HG02610 (cell line): ENCODE measurements around the gene CBLIF.
"Not testable (repeated sequence)": the region's sequence is repeated elsewhere in the genome, so short reads cannot be mapped to it uniquely, and the experiment has no call there.

Source experiments
- ATAC-seq: cut with Tn5 transposase; IDR thresholded peaks from one replicate; pipeline ENCODE4 v1.9.1; 2021; ENCODE audit warnings: mild to moderate bottlenecking, moderate library complexity; ENCODE audit not compliant: unreplicated experiment

Gene CBLIF

GRCh38 chr11:59845399-59845798, at the start of gene CBLIF:
TSS of gene CBLIF (minus strand) at chr11:59845499. CDS start at chr11:59845453, 46 bp downstream.
- no peak for ATAC-seq

- ATAC-seq = no peak
Measured at GRCh38 chr11:59894616-59895015, 49.3 kb upstream of the CBLIF start.

DNA sequence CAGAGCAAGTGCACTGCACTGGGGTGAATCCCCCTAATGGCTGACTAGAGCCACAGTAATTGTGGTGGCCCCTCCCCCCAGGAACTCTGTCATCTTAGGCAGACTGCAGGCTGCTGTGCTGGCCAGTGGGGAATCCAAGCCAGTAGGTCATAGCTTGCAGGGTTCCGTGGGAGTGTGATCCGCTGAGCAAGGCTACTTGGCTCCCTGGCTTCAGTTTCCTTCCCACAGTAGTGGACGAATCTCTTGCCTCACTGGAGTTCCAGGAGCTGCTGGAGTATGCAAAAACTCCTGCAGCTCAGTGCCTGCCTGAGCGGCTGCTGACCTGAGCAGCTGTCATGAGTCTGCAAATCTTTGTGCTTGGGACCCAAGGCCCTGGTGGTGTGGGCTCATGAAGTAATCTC, 46.5 kb upstream of the CBLIF start:
- no peak for ATAC-seq

DNA sequence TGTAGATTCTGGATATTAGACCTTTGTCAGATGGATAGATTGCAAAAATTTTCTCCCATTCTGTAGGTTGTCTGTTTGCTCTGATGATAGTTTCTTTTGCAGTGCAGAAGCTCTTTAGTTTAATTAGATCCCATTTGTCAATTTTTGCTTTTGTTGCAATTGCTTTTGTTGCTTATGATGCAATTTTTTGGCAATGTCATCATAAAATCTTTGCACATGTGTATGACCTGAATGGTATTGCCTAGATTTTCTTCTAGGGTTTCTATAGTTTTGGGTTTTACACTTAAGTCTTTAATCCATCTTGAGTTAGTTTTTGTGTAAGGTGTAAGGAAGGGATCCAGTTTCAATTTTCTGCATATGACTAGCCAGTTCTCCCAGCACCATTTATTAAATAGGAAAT, 41.9 kb upstream of the CBLIF start:
- not testable (repeated sequence) for ATAC-seq

DNA sequence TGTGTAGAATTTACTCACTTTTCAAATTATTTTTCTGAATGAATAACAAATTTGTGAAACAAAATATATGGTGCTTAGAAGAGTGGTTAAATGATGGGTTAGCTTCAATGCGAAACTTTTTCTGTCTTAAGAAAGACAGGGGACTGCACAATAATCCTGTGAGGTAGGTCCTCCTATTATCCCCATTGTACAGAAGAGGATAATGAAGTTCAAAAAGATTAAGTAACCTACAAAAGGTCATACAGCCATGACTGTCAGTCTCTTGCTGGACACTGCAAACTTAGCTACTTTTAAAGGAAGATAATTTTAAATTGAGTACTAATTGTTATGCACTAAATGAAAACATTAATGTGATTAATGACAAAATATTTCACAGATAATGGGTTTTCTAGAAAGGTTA, 38.3 kb upstream of the CBLIF start:
- no peak for ATAC-seq

DNA sequence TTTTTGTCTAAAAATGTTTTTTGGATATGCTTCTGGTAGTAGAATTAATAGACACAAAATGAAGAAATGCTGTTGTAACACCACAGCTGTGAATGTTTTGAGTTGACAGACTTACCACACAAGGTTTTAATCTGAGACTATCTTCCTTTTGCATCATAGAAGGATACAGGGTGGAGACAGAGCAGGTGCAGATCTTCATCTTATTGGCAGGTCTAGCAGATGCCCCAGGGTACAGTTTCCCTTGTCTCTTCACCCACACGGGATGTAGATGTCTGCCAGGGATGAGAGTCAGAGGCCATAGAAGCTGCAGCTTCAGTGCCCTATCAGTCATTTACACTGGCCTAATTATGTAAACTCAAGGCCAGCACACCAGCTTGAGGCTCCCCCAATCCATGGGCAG, 34.3 kb upstream of the CBLIF start:
- ATAC-seq = no peak

- no peak for ATAC-seq
Measured at GRCh38 chr11:59878575-59878974, 33.3 kb upstream of the CBLIF start, which contains the start of gene OOSP3. TSS of gene OOSP3 (plus strand) at chr11:59878782. CDS start at chr11:59878809, 27 bp downstream.

DNA sequence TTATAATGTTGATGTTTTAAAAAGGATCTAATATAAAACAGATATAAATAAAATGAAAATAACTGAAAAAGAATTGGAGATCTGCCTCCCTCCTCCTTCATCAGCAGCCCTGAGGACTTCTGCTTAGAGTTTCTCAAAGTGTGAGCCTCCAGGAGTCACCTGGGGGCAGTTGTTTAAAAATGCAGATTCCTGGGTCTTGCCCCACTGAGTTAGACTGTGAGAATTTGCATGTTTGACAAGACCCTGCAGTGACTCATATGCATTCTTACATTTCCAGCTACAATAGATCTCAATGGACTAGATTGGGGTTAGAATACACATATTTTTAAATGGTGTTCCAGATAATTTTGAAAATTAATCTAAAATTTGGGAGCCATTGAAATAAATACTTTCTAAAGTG, 32.5 kb upstream of the CBLIF start:
- no peak for ATAC-seq

- ATAC-seq = no peak
Measured at GRCh38 chr11:59877325-59877724, 32.0 kb upstream of the CBLIF start.

GRCh38 chr11:59875856-59876519, 30.7 kb upstream of the CBLIF start:
- ATAC-seq = no peak

- no peak for ATAC-seq
Measured at GRCh38 chr11:59872076-59872475, 26.8 kb upstream of the CBLIF start.

DNA sequence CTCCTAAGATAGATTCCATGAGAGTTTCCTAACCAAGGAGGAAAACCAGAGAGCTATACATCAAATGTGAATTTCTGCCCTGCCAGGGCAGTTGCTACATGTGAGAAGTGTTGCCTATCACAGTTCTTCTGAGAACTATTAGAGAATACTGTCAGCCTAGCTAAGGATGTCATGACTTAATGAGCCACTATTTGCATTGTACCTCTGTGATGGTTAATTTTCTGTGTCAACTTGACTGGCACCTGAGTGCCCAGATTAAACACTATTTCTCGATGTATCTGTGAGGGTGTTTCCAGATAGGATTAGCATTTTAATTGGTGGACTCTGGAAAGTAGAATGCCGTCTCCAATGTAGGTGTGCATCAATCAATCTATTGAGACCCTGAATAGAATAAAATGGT, 22.6 kb upstream of the CBLIF start:
- ATAC-seq = no peak

GRCh38 chr11:59866836-59867235, 21.5 kb upstream of the CBLIF start:
- no peak for ATAC-seq

DNA sequence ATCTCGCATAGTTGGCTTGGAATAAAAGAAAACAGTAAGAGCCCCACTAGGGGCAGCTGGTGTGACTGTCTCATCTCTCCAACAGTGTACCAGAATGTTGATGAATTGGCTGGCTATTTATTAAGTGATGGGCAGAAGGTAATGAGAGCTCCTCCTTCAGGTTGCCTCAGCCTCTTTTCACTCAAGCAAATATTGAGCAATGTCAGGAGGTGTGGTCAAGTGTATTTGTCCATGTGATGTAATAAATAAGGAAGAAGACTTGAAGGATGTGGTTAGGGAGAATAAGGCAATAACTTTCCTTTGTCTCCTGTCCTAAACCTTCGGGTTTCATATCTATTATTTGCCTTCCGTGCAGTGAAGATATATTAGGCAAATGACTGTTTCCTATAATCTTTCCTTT, 21.1 kb upstream of the CBLIF start, which contains the start of gene TCN1:
TSS of gene TCN1 (minus strand) at position 91 of the 400 bp plus-strand sequence. CDS start at position 74, 17 bp downstream.
- ATAC-seq = no peak

DNA sequence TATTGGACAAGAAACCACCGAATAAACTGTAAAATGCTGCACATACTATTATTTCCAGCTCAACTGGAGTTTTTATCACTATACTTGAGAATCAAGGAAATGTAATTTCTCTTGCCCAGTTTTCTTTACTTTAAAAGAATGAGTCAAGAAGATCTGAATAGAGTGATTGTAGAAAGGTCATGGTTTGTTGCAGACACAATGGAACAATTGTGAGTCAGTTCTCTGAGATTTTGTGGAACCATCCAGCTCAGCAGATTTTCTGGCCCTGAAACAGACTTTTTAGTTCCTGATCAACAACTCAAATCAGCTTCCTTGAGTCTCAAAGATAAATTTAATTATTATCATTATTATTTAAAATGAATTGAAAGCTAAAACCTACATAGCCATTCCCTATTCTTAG, 19.7 kb upstream of the CBLIF start:
- no peak for ATAC-seq

- ATAC-seq = no peak
Measured at GRCh38 chr11:59862252-59862651, 17.0 kb upstream of the CBLIF start.

- ATAC-seq = no peak
Measured at GRCh38 chr11:59859673-59860072, 14.4 kb upstream of the CBLIF start.

DNA sequence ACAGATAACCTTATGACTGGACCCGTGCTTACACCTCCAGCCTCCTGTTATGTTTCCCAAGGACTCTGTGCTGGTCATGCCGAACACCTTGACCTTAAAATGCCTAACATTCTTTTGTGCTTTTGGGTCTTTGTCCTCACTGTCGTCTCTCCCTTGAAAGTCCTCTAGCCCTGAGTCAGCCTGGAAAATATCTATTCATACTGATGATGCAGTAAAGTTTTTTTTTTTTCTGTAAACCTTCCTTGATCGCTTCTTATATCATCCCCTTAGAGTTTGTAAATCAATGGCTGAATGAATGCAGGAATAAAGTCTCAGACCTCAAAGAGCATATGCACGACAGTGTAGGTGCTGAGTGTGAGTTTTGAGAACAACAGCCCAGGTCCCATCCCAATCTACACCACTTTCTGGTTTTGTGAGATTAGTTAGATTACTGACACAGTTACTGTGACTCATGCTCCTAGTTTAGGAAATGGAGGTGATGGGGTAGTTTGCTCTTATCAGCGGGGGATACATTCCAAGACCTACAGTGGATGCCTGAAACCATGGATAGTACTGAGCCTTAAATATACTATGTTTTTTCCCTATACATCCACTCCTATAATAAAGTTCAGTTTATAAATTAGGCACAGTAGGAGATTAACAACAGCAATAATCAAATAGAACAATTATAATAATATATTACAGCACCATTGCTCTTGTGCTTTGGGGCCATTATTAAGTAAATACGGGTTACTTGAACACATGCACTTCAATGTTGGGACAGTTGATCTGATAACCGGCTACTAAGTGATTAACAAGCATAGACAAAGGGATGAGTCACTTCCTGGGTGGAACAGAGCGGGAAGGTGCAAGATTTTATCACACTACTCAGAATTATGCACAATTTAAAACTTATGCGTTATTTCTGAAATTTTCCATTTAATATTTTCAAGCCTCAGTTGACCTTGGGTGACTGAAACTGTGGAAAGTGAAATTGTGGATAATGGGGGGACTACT, 12.4 kb upstream of the CBLIF start:
- ATAC-seq = no peak

DNA sequence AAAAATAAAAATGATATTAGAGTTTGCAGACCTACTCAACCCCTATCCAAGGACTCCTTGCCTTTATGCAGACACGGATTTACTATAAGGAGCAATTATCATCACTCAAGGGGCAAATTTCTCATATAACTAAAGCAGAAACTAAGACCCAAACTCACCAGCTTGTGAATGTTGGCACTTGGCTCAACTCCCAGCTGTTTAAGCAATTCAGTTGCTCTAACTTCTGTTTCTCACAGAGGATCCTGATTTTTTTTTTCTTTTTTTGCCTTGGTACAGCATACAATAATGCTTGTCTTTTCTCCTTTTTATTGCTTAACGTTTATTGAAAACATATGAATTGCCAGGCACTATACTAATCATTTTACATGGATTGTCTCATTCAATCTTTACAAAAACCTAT, 9.6 kb upstream of the CBLIF start:
- ATAC-seq = no peak

- not testable (repeated sequence) for ATAC-seq
Measured at GRCh38 chr11:59851416-59851815, 6.1 kb upstream of the CBLIF start.

- ATAC-seq = not testable (repeated sequence)
Measured at GRCh38 chr11:59849551-59849950, 4.3 kb upstream of the CBLIF start.

- ATAC-seq = no peak
Measured at GRCh38 chr11:59849129-59849528, 3.8 kb upstream of the CBLIF start.
